Measurements from ENCODE around the gene DOCK6.

Gene DOCK6

GRCh38 chr19:11192957-11193939, 69.1 kb downstream of the DOCK6 start:
- peaks cover 0 to 86% (median 75%) of the 10 kb centered on the region in 4 donors for H3K4me1 ChIP-seq
- H3K27ac ChIP-seq = peak overlapping the region; percentile 94 to 98
- intact Hi-C loops (cut with DNase I; ENCODE audit: low total_unique reads) = no loop called here
- peak overlapping the region; percentile 93 to 98 for H3K4me3 ChIP-seq
- H3K27me3 ChIP-seq = no peaks in the 10 kb centered on the region
- peaks cover 39 to 62% (median 45%) of the 10 kb centered on the region in 3 donors for H3K36me3 ChIP-seq
- no peaks in the 10 kb centered on the region for H3K9me3 ChIP-seq
- DNase-seq = no peak
- TF ChIP-seq CTCF (IDR thresholded peaks at IDR 0.05) = no peak

- TF ChIP-seq CTCF (IDR thresholded peaks at IDR 0.05) = no peak
- Histone ChIP-seq H3K36me3 (peaks cover 45 to 72% (median 48%) of the 10 kb centered on the region in 3 donors), H3K27me3 (no peaks in the 10 kb centered on the region), H3K4me3 (peak overlapping the region; percentile 2 to 28), H3K27ac (peak overlapping the region; percentile 94 to 98), H3K4me1 (peaks cover 0 to 94% (median 79%) of the 10 kb centered on the region in 4 donors), H3K9me3 (no peaks in the 10 kb centered on the region)
- intact Hi-C loops (cut with DNase I; ENCODE audit: low total_unique reads) = no loop called here
- no peak for DNase-seq
Observed at GRCh38 chr19:11191934-11192333, 70.4 kb downstream of the DOCK6 start.

- H3K36me3 ChIP-seq = peaks cover 49 to 78% (median 50%) of the 10 kb centered on the region in 3 donors
- H3K9me3 ChIP-seq = no peaks in the 10 kb centered on the region
- H3K4me3 ChIP-seq = peak overlapping the region; percentile 2 to 28
- H3K4me1 ChIP-seq = peaks cover 0 to 100% (median 85%) of the 10 kb centered on the region in 4 donors
- H3K27me3 ChIP-seq = no peaks in the 10 kb centered on the region
- TF ChIP-seq CTCF (IDR thresholded peaks at IDR 0.05) = no peak
- DNase-seq = peak; percentile 81 to 89
- intact Hi-C loops (cut with DNase I; ENCODE audit: low total_unique reads) = no loop called here
- peak overlapping the region; percentile 94 to 98 for H3K27ac ChIP-seq
Observed at GRCh38 chr19:11191273-11191755, 71.0 kb downstream of the DOCK6 start.

- Histone ChIP-seq H3K4me1 (peaks cover 0 to 100% (median 91%) of the 10 kb centered on the region in 4 donors), H3K27ac (peak overlapping the region; percentile 94 to 98), H3K27me3 (no peaks in the 10 kb centered on the region), H3K36me3 (peaks cover 55 to 86% (median 57%) of the 10 kb centered on the region in 3 donors), H3K4me3 (peak overlapping the region in 1 of 2 donors; percentile 28), H3K9me3 (no peaks in the 10 kb centered on the region)
- DNase-seq = no peak
- intact Hi-C loops (cut with DNase I; ENCODE audit: low total_unique reads) = no loop called here
- TF ChIP-seq CTCF (IDR thresholded peaks at IDR 0.05) = no peak
Observed at GRCh38 chr19:11190501-11190900, 71.8 kb downstream of the DOCK6 start.

- Histone ChIP-seq H3K4me3 (no peak overlapping the region), H3K36me3 (peaks cover 44 to 82% (median 45%) of the 10 kb centered on the region in 3 donors), H3K4me1 (peaks cover 0 to 100% (median 78%) of the 10 kb centered on the region in 4 donors), H3K27ac (peak overlapping the region; percentile 94 to 98), H3K27me3 (no peaks in the 10 kb centered on the region), H3K9me3 (no peaks in the 10 kb centered on the region)
- intact Hi-C loops (cut with DNase I; ENCODE audit: low total_unique reads) = no loop called here
- TF ChIP-seq CTCF (IDR thresholded peaks at IDR 0.05) = no peak
- DNase-seq = no peak
Observed at GRCh38 chr19:11187441-11187840, 74.9 kb downstream of the DOCK6 start.
